Measurements from ENCODE around the gene TTLL8. TPM values are rescaled to one million over a fixed set of nuclear protein-coding genes. Genes with fewer than 3 reads are reported as not detected.

The TTLL8 gene
- total RNA-seq, 1 experiment from 2014 or later: not detected

DNA sequence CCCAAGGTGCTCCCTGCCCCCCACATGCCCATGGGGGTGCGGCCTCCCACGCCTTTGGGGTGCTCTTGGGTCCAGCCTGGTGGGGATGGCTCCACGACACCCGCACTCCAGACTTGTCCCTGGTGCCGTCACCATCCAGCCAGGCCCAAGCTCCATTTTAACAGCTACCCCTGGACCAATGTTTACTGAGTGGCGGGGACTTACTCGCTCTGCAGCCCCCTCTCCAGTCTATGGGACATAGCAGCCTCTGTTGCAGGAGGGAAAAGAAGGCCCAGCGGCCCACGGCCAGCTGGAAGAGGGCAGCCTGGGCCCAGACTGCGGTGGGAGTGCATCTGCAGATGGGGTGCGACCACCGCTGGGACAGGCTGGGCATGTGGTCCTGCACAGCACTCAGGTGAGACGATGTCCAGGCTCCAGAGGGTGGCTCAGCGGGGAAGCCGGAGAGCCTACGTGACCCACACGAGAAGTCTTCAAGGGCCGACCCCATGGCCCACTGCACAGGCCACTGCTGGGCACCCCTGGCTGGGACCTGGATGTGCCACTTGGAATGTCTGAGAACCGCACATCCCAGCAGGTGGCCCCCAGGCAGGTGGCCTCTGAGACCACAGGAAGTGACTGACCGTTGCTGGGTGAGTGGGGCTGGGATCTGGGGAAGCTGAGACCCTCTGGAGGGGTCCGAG is 63.6 kb downstream of the TTLL8 start:
- intact Hi-C loops (cut with micrococcal nuclease; ENCODE audit: unreplicated experiment): loop anchor here (5.0 kb wide), 1 partner anchor 33 kb away; no protein-coding TSS in a partner anchor
- Histone ChIP-seq H3K27ac (ENCODE audit: low read length) (no peak overlapping the region), H3K9me3 (ENCODE audit: control insufficient read depth, insufficient read depth, low read depth, low read length) (no peaks in the 10 kb centered on the region), H3K4me1 (ENCODE audit: control insufficient read depth, insufficient read depth, low read length) (peaks cover 24% of the 10 kb centered on the region), H3K36me3 (ENCODE audit: control insufficient read depth, insufficient read depth, low read length) (no peaks in the 10 kb centered on the region), H3K27me3 (ENCODE audit: control insufficient read depth, insufficient read depth, low read length) (no peaks in the 10 kb centered on the region), H3K4me3 (ENCODE audit: low read depth in 2 of 2, low read length in 2 of 2) (no peak overlapping the region)
- CTCF ChIA-PET: interaction anchor here (0.8 to 1.0 kb wide), 2 partner anchors 11 to 36 kb away, joined by 3 read pairs; no protein-coding TSS in a partner anchor
- no peak for DNase-seq (ENCODE audit: low read depth, low spot score)
- BruUV-seq (replicated peaks): no TSS peak
- TF ChIP-seq CTCF (IDR thresholded peaks at IDR 0.05) (no peak), POLR2AphosphoS5 (IDR thresholded peaks at IDR 0.05; ENCODE audit: low read depth, low read length) (no peak), SIN3A (IDR thresholded peaks at IDR 0.05; ENCODE audit: borderline replicate concordance, insufficient read depth, low read depth, low read length) (no peak), TCF7L2 (IDR thresholded peaks at IDR 0.05; ENCODE audit: low read depth, low read length) (no peak)
- TF ChIP-seq, protein P1, sequence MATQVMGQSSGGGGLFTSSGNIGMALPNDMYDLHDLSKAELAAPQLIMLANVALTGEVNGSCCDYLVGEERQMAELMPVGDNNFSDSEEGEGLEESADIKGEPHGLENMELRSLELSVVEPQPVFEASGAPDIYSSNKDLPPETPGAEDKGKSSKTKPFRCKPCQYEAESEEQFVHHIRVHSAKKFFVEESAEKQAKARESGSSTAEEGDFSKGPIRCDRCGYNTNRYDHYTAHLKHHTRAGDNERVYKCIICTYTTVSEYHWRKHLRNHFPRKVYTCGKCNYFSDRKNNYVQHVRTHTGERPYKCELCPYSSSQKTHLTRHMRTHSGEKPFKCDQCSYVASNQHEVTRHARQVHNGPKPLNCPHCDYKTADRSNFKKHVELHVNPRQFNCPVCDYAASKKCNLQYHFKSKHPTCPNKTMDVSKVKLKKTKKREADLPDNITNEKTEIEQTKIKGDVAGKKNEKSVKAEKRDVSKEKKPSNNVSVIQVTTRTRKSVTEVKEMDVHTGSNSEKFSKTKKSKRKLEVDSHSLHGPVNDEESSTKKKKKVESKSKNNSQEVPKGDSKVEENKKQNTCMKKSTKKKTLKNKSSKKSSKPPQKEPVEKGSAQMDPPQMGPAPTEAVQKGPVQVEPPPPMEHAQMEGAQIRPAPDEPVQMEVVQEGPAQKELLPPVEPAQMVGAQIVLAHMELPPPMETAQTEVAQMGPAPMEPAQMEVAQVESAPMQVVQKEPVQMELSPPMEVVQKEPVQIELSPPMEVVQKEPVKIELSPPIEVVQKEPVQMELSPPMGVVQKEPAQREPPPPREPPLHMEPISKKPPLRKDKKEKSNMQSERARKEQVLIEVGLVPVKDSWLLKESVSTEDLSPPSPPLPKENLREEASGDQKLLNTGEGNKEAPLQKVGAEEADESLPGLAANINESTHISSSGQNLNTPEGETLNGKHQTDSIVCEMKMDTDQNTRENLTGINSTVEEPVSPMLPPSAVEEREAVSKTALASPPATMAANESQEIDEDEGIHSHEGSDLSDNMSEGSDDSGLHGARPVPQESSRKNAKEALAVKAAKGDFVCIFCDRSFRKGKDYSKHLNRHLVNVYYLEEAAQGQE (IDR thresholded peaks at IDR 0.05; ENCODE audit: insufficient read depth in 1 of 2, low read depth in 2 of 2, low read length in 1 of 2): no peak
- in situ Hi-C loops (cut with HindIII; ENCODE audit: low pct_unique_long_range_greater_than_20kb, low sequenced_read_pairs): no loop called here
- POLR2A ChIA-PET: no interaction called here
- 0 out of 2 replicates have a peak, but pooled peaks have one; percentile 2 for ATAC-seq

DNA sequence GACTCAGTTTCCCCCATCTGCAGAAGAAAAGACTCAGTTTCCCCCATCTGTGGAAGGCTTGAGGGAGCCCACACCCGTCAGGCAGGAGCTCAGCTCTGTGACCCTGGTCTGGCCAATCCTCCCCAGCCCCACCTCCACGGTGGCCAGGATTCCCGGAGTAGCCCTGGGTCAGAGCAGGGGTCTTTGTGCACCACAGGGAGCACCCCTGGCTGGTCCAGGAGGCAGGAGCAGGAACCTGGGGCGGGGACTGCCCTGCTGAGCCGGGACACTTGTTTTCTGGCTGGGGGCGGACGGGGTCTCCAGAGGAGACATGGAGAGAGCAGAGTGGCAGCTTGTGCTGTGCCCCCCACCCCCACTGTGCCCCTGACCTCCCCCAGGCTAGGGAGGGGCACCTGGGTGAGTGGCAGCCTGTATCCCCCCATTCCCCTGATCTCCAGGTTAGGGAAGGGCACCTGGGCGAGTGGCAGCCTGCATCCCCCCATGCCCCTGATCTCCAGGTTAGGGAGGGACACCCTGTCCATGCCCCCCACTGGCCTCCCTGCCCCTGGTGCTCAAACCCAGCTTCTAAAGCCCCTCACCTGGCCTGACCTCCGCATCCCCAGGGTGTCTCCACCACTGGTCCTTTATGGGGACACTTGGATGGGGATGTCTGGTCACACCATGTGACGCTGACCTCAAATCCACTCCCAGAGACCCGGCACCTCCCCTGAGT is 64.3 kb downstream of the TTLL8 start:
- ATAC-seq (peak; percentile 4; the same call in 1 of the 2 replicates), DNase-seq (ENCODE audit: low read depth, low spot score) (no peak)
- in situ Hi-C loops (cut with HindIII; ENCODE audit: low pct_unique_long_range_greater_than_20kb, low sequenced_read_pairs): no loop called here
- Histone ChIP-seq H3K4me1 (ENCODE audit: control insufficient read depth, insufficient read depth, low read length) (peaks cover 24% of the 10 kb centered on the region), H3K9me3 (ENCODE audit: control insufficient read depth, insufficient read depth, low read depth, low read length) (no peaks in the 10 kb centered on the region), H3K4me3 (ENCODE audit: low read depth in 2 of 2, low read length in 2 of 2) (no peak overlapping the region), H3K36me3 (ENCODE audit: control insufficient read depth, insufficient read depth, low read length) (no peaks in the 10 kb centered on the region), H3K27me3 (ENCODE audit: control insufficient read depth, insufficient read depth, low read length) (no peaks in the 10 kb centered on the region), H3K27ac (ENCODE audit: low read length) (no peak overlapping the region)
- CTCF ChIA-PET: interaction anchor here (0.5 to 0.6 kb wide), 2 partner anchors 19 to 34 kb away, joined by 3 read pairs; partner anchors contain the start of gene IL17REL
- POLR2A ChIA-PET: no interaction called here
- intact Hi-C loops (cut with micrococcal nuclease; ENCODE audit: unreplicated experiment): loop anchor here (5.0 kb wide), 1 partner anchor 33 kb away; no protein-coding TSS in a partner anchor
- no TSS peak for BruUV-seq (replicated peaks)
- TF ChIP-seq SIN3A (IDR thresholded peaks at IDR 0.05; ENCODE audit: borderline replicate concordance, insufficient read depth, low read depth, low read length) (no peak), POLR2AphosphoS5 (IDR thresholded peaks at IDR 0.05; ENCODE audit: low read depth, low read length) (no peak), CTCF (IDR thresholded peaks at IDR 0.05) (no peak; the same call in 1 of the 2 replicates), TCF7L2 (IDR thresholded peaks at IDR 0.05; ENCODE audit: low read depth, low read length) (no peak)
- TF ChIP-seq, protein P1 (IDR thresholded peaks at IDR 0.05; ENCODE audit: insufficient read depth in 1 of 2, low read depth in 2 of 2, low read length in 1 of 2): no peak

Data from Panc1 (cell line).